Skeletal muscle satellite cell (primary cell): ENCODE data around the gene GFER.

Experiments used
- H3K27me3 ChIP-seq: 2 replicates; pipeline ENCODE4 v1.7.0; 2013; ENCODE audit warnings: low read length; ENCODE audit not compliant: control insufficient read depth, insufficient read depth
- H3K36me3 ChIP-seq: 2 replicates; pipeline ENCODE4 v1.7.0; 2013; ENCODE audit warnings: mild to moderate bottlenecking, control low read depth, low read length; ENCODE audit not compliant: insufficient read depth
- H3K4me1 ChIP-seq: 2 replicates; pipeline ENCODE4 v1.7.0; 2013; ENCODE audit warnings: low read length; ENCODE audit not compliant: control insufficient read depth, insufficient read depth
- H3K4me2 ChIP-seq: 2 replicates; pipeline ENCODE4 v1.7.0; 2013; ENCODE audit warnings: mild to moderate bottlenecking, low read length
- H3K4me3 ChIP-seq: 2 replicates; pipeline ENCODE4 v1.7.0; 2013; ENCODE audit warnings: low read length
- H3K9ac ChIP-seq: 2 replicates; pipeline ENCODE4 v1.7.0; 2013; ENCODE audit warnings: mild to moderate bottlenecking, low read depth, low read length, moderate library complexity
- H3K9me3 ChIP-seq: replicated peaks from 2 replicates; pipeline ENCODE4 v1.7.0; 2013; ENCODE audit warnings: mild to moderate bottlenecking, control low read depth, low read length

Gene GFER

GRCh38 chr16:1999866-2000514 lies 16.0 kb downstream of the GFER start:
- Histone ChIP-seq H3K27me3 (no peaks in the 10 kb centered on the region), H3K4me2 (no peak overlapping the region), H3K36me3 (peaks cover 68% of the 10 kb centered on the region), H3K4me1 (peaks cover 28% of the 10 kb centered on the region), H3K9ac (no peak overlapping the region), H3K9me3 (no peaks in the 10 kb centered on the region), H3K4me3 (no peak overlapping the region)

- Histone ChIP-seq H3K4me3 (no peak overlapping the region), H3K4me1 (peaks cover 38% of the 10 kb centered on the region), H3K4me2 (no peak overlapping the region), H3K9me3 (no peaks in the 10 kb centered on the region), H3K36me3 (peaks cover 64% of the 10 kb centered on the region), H3K27me3 (no peaks in the 10 kb centered on the region), H3K9ac (no peak overlapping the region)
These were observed 17.0 kb downstream of the GFER start for GRCh38 chr16:2001035-2001434.

GRCh38 chr16:2001456-2002355 lies 17.7 kb downstream of the GFER start:
- Histone ChIP-seq H3K4me3 (no peak overlapping the region), H3K36me3 (peaks cover 61% of the 10 kb centered on the region), H3K4me1 (peaks cover 45% of the 10 kb centered on the region), H3K9ac (no peak overlapping the region), H3K9me3 (no peaks in the 10 kb centered on the region), H3K4me2 (no peak overlapping the region), H3K27me3 (no peaks in the 10 kb centered on the region)

- Histone ChIP-seq H3K4me1 (peaks cover 45% of the 10 kb centered on the region), H3K36me3 (peaks cover 53% of the 10 kb centered on the region), H3K4me2 (no peak overlapping the region), H3K4me3 (no peak overlapping the region), H3K27me3 (no peaks in the 10 kb centered on the region), H3K9ac (no peak overlapping the region), H3K9me3 (no peaks in the 10 kb centered on the region)
These were observed 18.6 kb downstream of the GFER start for GRCh38 chr16:2002406-2003230.

GRCh38 chr16:2003231-2003826 lies 19.3 kb downstream of the GFER start:
- Histone ChIP-seq H3K27me3 (no peaks in the 10 kb centered on the region), H3K36me3 (peaks cover 47% of the 10 kb centered on the region), H3K9me3 (no peaks in the 10 kb centered on the region), H3K4me3 (no peak overlapping the region), H3K4me1 (peaks cover 45% of the 10 kb centered on the region), H3K4me2 (no peak overlapping the region), H3K9ac (no peak overlapping the region)

- Histone ChIP-seq H3K4me3 (peak overlapping the region; percentile 38), H3K9me3 (no peaks in the 10 kb centered on the region), H3K27me3 (no peaks in the 10 kb centered on the region), H3K9ac (peak overlapping the region; percentile 39), H3K4me1 (peaks cover 48% of the 10 kb centered on the region), H3K36me3 (peaks cover 44% of the 10 kb centered on the region), H3K4me2 (peak overlapping the region; percentile 66)
These were observed 20.0 kb downstream of the GFER start for GRCh38 chr16:2003827-2004641.

- Histone ChIP-seq H3K4me2 (peak overlapping the region; percentile 66), H3K4me3 (peak overlapping the region; percentile 38), H3K4me1 (peaks cover 49% of the 10 kb centered on the region), H3K9ac (peak overlapping the region; percentile 39), H3K9me3 (no peaks in the 10 kb centered on the region), H3K27me3 (no peaks in the 10 kb centered on the region), H3K36me3 (peaks cover 35% of the 10 kb centered on the region)
These were observed 21.0 kb downstream of the GFER start for GRCh38 chr16:2004795-2005517.

- H3K4me1 ChIP-seq: peaks cover 56% of the 10 kb centered on the region
- H3K27me3 ChIP-seq: no peaks in the 10 kb centered on the region
- H3K9ac ChIP-seq: peak overlapping the region; percentile 39
- H3K4me3 ChIP-seq: no peak overlapping the region
- no peaks in the 10 kb centered on the region for H3K9me3 ChIP-seq
- H3K36me3 ChIP-seq: peaks cover 30% of the 10 kb centered on the region
- H3K4me2 ChIP-seq: peak overlapping the region; percentile 66
These were observed 21.7 kb downstream of the GFER start for GRCh38 chr16:2005646-2006045.

GRCh38 chr16:2006317-2006716 lies 22.3 kb downstream of the GFER start:
- H3K27me3 ChIP-seq: no peaks in the 10 kb centered on the region
- H3K36me3 ChIP-seq: peaks cover 24% of the 10 kb centered on the region
- peaks cover 58% of the 10 kb centered on the region for H3K4me1 ChIP-seq
- no peaks in the 10 kb centered on the region for H3K9me3 ChIP-seq
- peak overlapping the region; percentile 4 for H3K9ac ChIP-seq
- H3K4me3 ChIP-seq: no peak overlapping the region
- peak overlapping the region; percentile 93 for H3K4me2 ChIP-seq
